ENCODE measurements around the gene CHST7. TPM values are rescaled to one million over a fixed set of nuclear protein-coding genes. Genes with fewer than 3 reads are reported as not detected.
A peak's percentile ranks its signal among the peaks of the same experiment; 100 is the strongest.

Gene CHST7
- total and polyA plus RNA-seq, 4 donors, result 6.6 to 11.1 (median 9.4) TPM

- WGBS (ENCODE audit: insufficient coverage), result 89% methylated on average over 1 of the region's 1 CpG
- H3K4me1 ChIP-seq (ENCODE audit: control insufficient read depth, insufficient read depth, low read length), result no peaks in the 10 kb centered on the region
- DNase-seq (ENCODE audit: low read depth in 4 of 6, low spot score in 6 of 6), result no peak
Observed at GRCh38 chrX:46549914-46550313, 23.7 kb upstream of the CHST7 start.

GRCh38 chrX:46551494-46552128 lies 22.0 kb upstream of the CHST7 start:
- Histone ChIP-seq H3K4me3 (ENCODE audit: low read depth, low read length) (no peak overlapping the region), H3K4me1 (ENCODE audit: control insufficient read depth, insufficient read depth, low read length) (no peaks in the 10 kb centered on the region), H3K36me3 (ENCODE audit: control insufficient read depth, insufficient read depth, low read length) (no peaks in the 10 kb centered on the region), H3K9me3 (ENCODE audit: control insufficient read depth, insufficient read depth, low read length) (no peaks in the 10 kb centered on the region), H3K27ac (ENCODE audit: low read depth, low read length) (no peak overlapping the region), H3K27me3 (ENCODE audit: control insufficient read depth, insufficient read depth, low read length) (no peaks in the 10 kb centered on the region)
- DNase-seq (ENCODE audit: low read depth in 4 of 6, low spot score in 6 of 6), result no peak
- WGBS (ENCODE audit: insufficient coverage), result 74% methylated on average over 7 of the region's 8 CpGs

More at GRCh38 chrX:46549914-46550313, 23.7 kb upstream of the CHST7 start:
- Histone ChIP-seq H3K9me3 (ENCODE audit: control insufficient read depth, insufficient read depth, low read length) (no peaks in the 10 kb centered on the region), H3K4me3 (ENCODE audit: low read depth, low read length) (no peak overlapping the region), H3K27me3 (ENCODE audit: control insufficient read depth, insufficient read depth, low read length) (no peaks in the 10 kb centered on the region), H3K36me3 (ENCODE audit: control insufficient read depth, insufficient read depth, low read length) (no peaks in the 10 kb centered on the region), H3K27ac (ENCODE audit: low read depth, low read length) (no peak overlapping the region)

- no peak for DNase-seq (ENCODE audit: low read depth in 4 of 6, low spot score in 6 of 6)
- H3K27me3 ChIP-seq (ENCODE audit: control insufficient read depth, insufficient read depth, low read length), result no peaks in the 10 kb centered on the region
- H3K4me3 ChIP-seq (ENCODE audit: low read depth, low read length), result no peak overlapping the region
- no peak overlapping the region for H3K27ac ChIP-seq (ENCODE audit: low read depth, low read length)
- H3K4me1 ChIP-seq (ENCODE audit: control insufficient read depth, insufficient read depth, low read length), result no peaks in the 10 kb centered on the region
- no peaks in the 10 kb centered on the region for H3K9me3 ChIP-seq (ENCODE audit: control insufficient read depth, insufficient read depth, low read length)
- no peaks in the 10 kb centered on the region for H3K36me3 ChIP-seq (ENCODE audit: control insufficient read depth, insufficient read depth, low read length)
- WGBS (ENCODE audit: insufficient coverage), result 74% methylated on average over 5 of the region's 5 CpGs
Observed at GRCh38 chrX:46553935-46554334, 19.6 kb upstream of the CHST7 start.

- DNase-seq (ENCODE audit: low read depth in 4 of 6, low spot score in 6 of 6), result peak in 2 of 6 donors; percentile 38 to 58
- no peaks in the 10 kb centered on the region for H3K4me1 ChIP-seq (ENCODE audit: control insufficient read depth, insufficient read depth, low read length)
- H3K27ac ChIP-seq (ENCODE audit: low read depth, low read length), result no peak overlapping the region
- no peaks in the 10 kb centered on the region for H3K27me3 ChIP-seq (ENCODE audit: control insufficient read depth, insufficient read depth, low read length)
- H3K9me3 ChIP-seq (ENCODE audit: control insufficient read depth, insufficient read depth, low read length), result no peaks in the 10 kb centered on the region
- no peaks in the 10 kb centered on the region for H3K36me3 ChIP-seq (ENCODE audit: control insufficient read depth, insufficient read depth, low read length)
- WGBS (ENCODE audit: insufficient coverage), result no CpG with 5 or more reads among the region's 2 CpGs
- H3K4me3 ChIP-seq (ENCODE audit: low read depth, low read length), result no peak overlapping the region
Observed at GRCh38 chrX:46554942-46555341, 18.6 kb upstream of the CHST7 start.

GRCh38 chrX:46559062-46559461 lies 14.5 kb upstream of the CHST7 start:
- no peak for DNase-seq (ENCODE audit: low read depth in 4 of 6, low spot score in 6 of 6)
- Histone ChIP-seq H3K4me1 (ENCODE audit: control insufficient read depth, insufficient read depth, low read length) (no peaks in the 10 kb centered on the region), H3K27me3 (ENCODE audit: control insufficient read depth, insufficient read depth, low read length) (no peaks in the 10 kb centered on the region), H3K4me3 (ENCODE audit: low read depth, low read length) (no peak overlapping the region), H3K36me3 (ENCODE audit: control insufficient read depth, insufficient read depth, low read length) (no peaks in the 10 kb centered on the region), H3K9me3 (ENCODE audit: control insufficient read depth, insufficient read depth, low read length) (no peaks in the 10 kb centered on the region), H3K27ac (ENCODE audit: low read depth, low read length) (no peak overlapping the region)
- WGBS (ENCODE audit: insufficient coverage), result 80% methylated on average over 3 of the region's 3 CpGs

GRCh38 chrX:46561824-46562657 lies 11.5 kb upstream of the CHST7 start:
- Histone ChIP-seq H3K4me1 (ENCODE audit: control insufficient read depth, insufficient read depth, low read length) (no peaks in the 10 kb centered on the region), H3K27me3 (ENCODE audit: control insufficient read depth, insufficient read depth, low read length) (no peaks in the 10 kb centered on the region), H3K4me3 (ENCODE audit: low read depth, low read length) (no peak overlapping the region), H3K36me3 (ENCODE audit: control insufficient read depth, insufficient read depth, low read length) (no peaks in the 10 kb centered on the region), H3K27ac (ENCODE audit: low read depth, low read length) (no peak overlapping the region), H3K9me3 (ENCODE audit: control insufficient read depth, insufficient read depth, low read length) (no peaks in the 10 kb centered on the region)
- DNase-seq (ENCODE audit: low read depth in 4 of 6, low spot score in 6 of 6), result peak in 1 of 6 donors; percentile 29
- WGBS (ENCODE audit: insufficient coverage), result 67% methylated on average over 4 of the region's 6 CpGs

- Histone ChIP-seq H3K27ac (ENCODE audit: low read depth, low read length) (no peak overlapping the region), H3K4me3 (ENCODE audit: low read depth, low read length) (no peak overlapping the region), H3K9me3 (ENCODE audit: control insufficient read depth, insufficient read depth, low read length) (no peaks in the 10 kb centered on the region), H3K4me1 (ENCODE audit: control insufficient read depth, insufficient read depth, low read length) (no peaks in the 10 kb centered on the region), H3K27me3 (ENCODE audit: control insufficient read depth, insufficient read depth, low read length) (no peaks in the 10 kb centered on the region), H3K36me3 (ENCODE audit: control insufficient read depth, insufficient read depth, low read length) (no peaks in the 10 kb centered on the region)
- DNase-seq (ENCODE audit: low read depth in 4 of 6, low spot score in 6 of 6), result no peak
Observed at GRCh38 chrX:46567388-46567787, 6.2 kb upstream of the CHST7 start.

- H3K27ac ChIP-seq (ENCODE audit: low read depth, low read length), result no peak overlapping the region
- H3K27me3 ChIP-seq (ENCODE audit: control insufficient read depth, insufficient read depth, low read length), result peaks cover 2% of the 10 kb centered on the region
- no peaks in the 10 kb centered on the region for H3K36me3 ChIP-seq (ENCODE audit: control insufficient read depth, insufficient read depth, low read length)
- no peak overlapping the region for H3K4me3 ChIP-seq (ENCODE audit: low read depth, low read length)
- H3K9me3 ChIP-seq (ENCODE audit: control insufficient read depth, insufficient read depth, low read length), result no peaks in the 10 kb centered on the region
- no peaks in the 10 kb centered on the region for H3K4me1 ChIP-seq (ENCODE audit: control insufficient read depth, insufficient read depth, low read length)
- DNase-seq (ENCODE audit: low read depth in 4 of 6, low spot score in 6 of 6), result no peak
Observed at GRCh38 chrX:46569621-46570020, 3.9 kb upstream of the CHST7 start.

GRCh38 chrX:46571423-46572339 lies 1.9 kb upstream of the CHST7 start:
- H3K4me1 ChIP-seq (ENCODE audit: control insufficient read depth, insufficient read depth, low read length), result no peaks in the 10 kb centered on the region
- no peak overlapping the region for H3K4me3 ChIP-seq (ENCODE audit: low read depth, low read length)
- H3K27ac ChIP-seq (ENCODE audit: low read depth, low read length), result no peak overlapping the region
- H3K36me3 ChIP-seq (ENCODE audit: control insufficient read depth, insufficient read depth, low read length), result no peaks in the 10 kb centered on the region
- no peak for DNase-seq (ENCODE audit: low read depth in 4 of 6, low spot score in 6 of 6)
- peaks cover 5% of the 10 kb centered on the region for H3K27me3 ChIP-seq (ENCODE audit: control insufficient read depth, insufficient read depth, low read length)
- WGBS (ENCODE audit: insufficient coverage), result 80% methylated on average over 6 of the region's 10 CpGs
- no peaks in the 10 kb centered on the region for H3K9me3 ChIP-seq (ENCODE audit: control insufficient read depth, insufficient read depth, low read length)
